Measurements from ENCODE around the gene TMEM132D. TPM values are rescaled to one million over a fixed set of nuclear protein-coding genes. Genes with fewer than 3 reads are reported as not detected.

Gene TMEM132D
- total RNA-seq, 1 donor from 2014 or later: not detected

DNA sequence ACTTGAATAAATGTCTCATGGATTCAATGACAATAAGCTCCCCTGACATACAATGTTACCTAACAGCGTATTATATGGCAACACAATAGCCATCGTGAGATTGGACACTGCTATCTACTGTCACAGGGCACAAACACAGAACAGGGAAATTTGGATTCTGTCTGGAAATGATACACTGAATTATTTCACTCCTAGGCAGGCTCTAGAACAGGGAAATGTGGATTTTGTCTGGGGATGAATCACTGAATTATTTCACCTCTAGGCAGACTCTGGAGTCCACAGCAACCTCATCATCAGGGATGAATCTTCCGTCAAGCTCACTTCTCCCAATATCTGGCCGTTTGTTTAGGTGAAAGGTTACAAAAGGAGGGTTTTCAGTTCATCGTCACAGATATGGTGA, 288.8 kb downstream of the TMEM132D start:
- ATAC-seq (no peak), DNase-seq (no peak)
- intact Hi-C loops (cut with micrococcal nuclease): no loop called here

DNA sequence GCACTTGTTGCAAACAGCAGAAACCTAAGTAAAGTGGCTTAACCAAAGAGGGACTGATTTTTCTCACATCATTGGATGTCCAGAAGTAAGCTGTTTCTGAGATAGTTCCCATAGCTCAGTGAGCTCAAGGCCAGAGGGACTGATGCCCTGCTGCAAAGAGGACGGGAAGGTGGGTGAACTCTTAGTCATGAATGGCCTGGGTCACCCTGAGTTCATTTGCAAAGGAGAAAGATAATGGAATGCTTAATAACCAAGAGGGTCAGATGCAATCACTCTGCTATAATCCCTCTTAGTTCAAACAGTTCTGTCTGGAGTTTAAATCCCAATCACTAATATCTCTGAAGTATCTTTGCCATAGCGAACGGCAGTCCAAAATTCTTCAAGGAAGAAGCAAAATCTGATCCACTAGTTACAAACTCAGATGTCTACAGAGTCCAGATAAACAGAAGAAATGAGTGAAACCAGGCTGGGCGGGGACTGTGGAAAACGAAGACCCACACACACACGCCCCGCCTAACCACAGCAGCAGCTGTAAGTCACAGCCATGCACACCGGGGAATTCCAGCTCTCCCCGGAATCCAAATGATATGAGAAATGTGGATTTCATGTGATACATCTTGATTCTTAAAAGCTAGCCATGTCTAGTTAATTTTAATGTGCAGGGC, 289.5 kb downstream of the TMEM132D start:
- ATAC-seq: no peak
- no peak for DNase-seq
- intact Hi-C loops (cut with micrococcal nuclease): no loop called here

DNA sequence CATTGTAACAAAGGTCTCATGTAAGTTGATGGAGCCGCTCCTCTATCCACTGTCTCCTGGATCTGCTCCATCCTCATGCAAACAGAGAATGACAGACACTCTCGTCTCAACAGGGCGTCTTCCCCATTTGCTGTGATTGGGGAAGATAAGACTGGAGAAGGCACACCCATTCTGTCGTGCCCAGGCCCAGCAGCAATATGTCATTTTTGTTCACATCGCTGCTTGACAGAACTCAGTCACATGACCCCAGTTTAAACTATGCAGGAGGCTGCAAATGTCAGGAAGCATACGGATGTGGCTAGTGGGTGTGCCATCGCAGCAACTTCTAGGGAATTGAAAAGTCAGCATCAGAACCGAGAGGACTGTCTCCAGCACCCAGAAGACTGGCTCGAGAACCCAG, 290.5 kb downstream of the TMEM132D start:
- intact Hi-C loops (cut with micrococcal nuclease): no loop called here
- ATAC-seq: no peak
- DNase-seq: no peak

DNA sequence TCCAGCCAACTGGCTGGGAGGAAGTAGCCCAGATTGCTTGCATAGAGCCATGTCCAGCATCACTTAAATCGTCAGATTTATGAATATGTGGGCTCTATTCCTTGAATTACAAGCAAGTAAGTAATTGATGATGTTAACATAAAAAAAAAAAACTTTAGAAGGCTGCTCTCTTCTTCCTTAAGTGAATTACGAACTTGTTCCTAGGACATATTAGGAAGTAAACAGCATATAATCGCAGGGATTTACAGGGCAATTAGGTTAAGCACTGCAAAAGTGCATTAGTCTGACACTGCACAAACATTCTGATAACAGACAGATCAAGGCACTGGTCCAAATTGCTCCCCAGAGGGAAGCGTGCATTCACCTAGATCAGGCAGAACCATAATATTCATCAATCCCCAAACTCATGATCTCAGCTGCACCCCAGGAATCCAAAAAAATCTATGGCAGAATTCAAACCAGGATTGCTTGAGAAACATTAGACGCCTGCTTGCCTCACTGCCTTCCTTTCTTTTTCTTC, 293.2 kb downstream of the TMEM132D start:
- DNase-seq (no peak), ATAC-seq (no peak)
- intact Hi-C loops (cut with micrococcal nuclease): no loop called here

DNA sequence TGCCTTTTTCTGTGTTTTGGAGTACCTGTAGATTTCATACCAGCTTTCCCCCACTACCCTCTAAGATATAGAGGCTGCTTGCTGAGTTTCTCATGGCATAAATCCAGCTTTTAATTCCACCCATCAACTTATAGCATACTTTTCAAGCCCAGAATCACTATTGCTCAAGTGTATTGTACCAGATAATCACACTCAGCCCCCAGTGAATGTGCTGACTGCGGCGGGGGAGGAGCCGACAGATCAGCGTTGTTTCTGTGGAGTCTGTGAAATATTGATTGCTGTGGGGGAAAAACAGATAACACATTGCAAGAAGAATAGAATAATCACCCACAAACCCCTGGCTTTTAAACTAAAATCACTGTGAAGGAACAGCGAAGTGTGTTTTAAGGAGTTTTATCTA, 296.1 kb downstream of the TMEM132D start:
- ATAC-seq (no peak), DNase-seq (no peak)
- intact Hi-C loops (cut with micrococcal nuclease): no loop called here

DNA sequence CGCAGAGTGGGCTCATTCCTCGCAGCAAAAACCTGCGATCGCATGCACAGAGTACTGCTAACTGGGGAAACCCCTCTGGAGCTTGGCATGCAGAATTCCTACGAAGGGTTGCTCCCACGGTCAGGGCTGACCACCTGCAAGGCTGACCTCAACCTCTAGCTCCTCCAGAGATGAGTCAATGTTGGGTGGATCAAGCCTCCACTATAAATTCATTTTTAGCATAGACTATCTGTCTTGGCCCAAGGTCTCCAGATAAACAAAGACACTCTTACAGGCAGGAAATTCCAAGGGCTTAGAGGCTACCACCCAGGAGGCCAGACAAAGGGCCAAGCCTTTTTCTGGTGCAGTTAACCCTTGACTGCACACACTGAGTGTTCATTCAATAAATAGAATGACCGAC, 296.5 kb downstream of the TMEM132D start:
- intact Hi-C loops (cut with micrococcal nuclease): no loop called here
- no peak for DNase-seq

DNA sequence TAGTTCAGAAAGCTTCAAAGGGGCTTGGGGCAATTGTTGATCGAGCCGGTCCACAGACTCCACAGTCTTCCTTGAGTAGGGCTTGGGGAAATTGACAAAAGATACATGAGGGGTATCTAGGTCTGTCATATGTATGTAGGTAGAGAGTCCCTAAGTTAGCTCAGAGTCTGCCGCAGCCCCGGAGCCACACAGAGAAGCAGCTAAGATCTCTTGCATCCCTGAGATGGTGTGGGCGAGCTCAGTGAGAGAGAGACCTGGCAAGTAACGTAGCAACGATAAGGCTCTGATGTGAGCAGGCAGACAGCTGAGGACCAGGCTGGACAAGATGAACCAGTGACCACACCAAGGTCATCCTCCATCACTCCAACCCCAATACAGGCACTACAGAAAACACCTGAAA, 297.6 kb downstream of the TMEM132D start:
- intact Hi-C loops (cut with micrococcal nuclease): no loop called here
- DNase-seq (no peak), ATAC-seq (no peak)

More for the DNA sequence above, 296.5 kb downstream of the TMEM132D start:
- ATAC-seq: no peak

DNA sequence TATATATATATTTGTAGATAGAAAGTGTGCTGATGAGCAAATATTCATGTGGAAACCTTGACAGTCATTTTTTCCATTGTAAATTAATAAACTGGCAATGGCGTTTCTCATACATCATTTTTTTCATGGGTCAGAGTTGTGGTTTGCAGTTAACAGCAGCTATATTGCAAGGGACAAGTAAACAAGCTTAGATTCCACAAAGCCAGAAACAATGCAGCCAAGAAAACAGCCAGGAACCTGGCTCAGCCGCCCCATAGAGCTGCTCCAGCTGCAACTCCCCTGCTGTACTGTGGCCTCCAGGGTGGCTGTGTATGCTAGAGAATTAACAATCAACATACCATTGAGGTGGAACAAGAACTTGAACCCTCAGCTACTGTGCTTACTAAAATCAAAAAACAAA, 298.2 kb downstream of the TMEM132D start:
- no peak for ATAC-seq
- no peak for DNase-seq
- intact Hi-C loops (cut with micrococcal nuclease): no loop called here

DNA sequence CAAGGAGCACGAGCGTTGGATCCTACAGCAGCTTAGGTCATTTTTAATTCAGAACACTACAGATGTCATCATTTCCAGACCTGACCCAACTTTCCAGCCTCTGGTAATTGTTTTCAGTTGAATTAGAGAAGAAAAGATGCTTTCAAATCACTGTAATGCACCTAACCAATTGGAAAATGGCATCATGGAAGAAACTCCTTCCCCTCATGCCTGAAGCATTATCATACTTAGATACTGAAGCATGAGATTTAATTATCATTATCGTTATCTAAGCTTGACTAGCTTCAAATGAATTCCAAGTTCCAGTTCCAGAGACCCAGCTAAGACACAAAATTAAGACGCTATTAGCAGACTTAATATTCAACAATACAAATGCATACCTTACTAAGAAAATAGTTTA, 299.3 kb downstream of the TMEM132D start:
- no peak for DNase-seq
- intact Hi-C loops (cut with micrococcal nuclease): no loop called here
- no peak for ATAC-seq

DNA sequence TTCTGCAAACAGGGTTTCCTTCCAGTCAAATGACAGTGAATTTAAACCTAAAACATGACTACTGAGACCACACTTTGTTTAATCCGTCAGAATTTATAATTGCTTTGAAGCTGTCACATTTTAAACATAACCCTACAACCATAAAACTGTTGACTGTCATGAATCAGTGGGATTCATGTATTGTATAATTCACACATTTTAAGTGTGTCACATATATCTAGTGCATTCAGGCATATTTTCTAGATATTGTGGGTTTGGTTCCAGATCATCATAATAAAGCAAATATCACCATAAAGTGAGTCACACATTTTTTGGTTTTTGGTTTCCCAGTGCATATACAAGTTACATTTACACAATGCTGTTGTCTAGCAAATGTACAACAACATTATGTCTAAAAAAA, 304.4 kb downstream of the TMEM132D start:
- DNase-seq: no peak
- ATAC-seq: no peak
- intact Hi-C loops (cut with micrococcal nuclease): no loop called here

DNA sequence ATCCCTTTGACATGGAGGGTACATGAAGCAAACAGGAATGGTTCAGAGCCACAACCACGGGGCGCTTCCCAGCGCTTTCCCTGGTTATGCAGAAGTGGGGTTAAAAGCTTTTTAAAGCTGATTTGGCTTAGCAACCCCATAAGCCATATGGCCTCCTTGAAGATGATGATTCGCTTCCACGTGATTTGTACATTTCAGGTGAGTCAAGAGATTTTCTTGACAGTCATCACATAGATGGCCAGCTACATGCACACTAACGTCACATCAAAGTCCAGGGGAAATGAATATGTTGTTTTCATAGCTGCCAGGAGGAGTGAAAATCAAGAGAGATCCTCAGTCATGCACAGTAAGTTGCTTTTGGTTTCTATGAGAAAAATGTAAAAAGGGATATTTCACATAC, 309.7 kb downstream of the TMEM132D start:
- intact Hi-C loops (cut with micrococcal nuclease): no loop called here
- ATAC-seq (no peak), DNase-seq (no peak)

DNA sequence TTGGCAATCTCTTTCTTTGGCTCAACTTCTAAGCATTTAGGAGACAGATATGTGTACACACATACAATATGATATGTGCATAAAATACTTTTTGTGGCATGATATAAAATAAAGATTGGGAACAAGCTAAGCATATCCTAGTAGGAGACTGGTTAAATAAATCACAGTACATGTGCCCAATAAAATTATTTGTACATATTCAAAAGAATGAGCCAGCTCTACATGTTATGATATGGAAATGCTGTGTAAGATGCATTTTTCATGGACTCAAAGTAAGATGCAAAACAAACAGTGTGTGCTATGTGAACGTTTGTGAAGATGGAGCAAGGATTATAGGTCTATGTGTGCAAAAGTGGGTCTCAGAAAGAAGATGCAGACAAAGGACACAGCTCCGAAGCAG, 311.4 kb downstream of the TMEM132D start:
- no peak for DNase-seq

DNA sequence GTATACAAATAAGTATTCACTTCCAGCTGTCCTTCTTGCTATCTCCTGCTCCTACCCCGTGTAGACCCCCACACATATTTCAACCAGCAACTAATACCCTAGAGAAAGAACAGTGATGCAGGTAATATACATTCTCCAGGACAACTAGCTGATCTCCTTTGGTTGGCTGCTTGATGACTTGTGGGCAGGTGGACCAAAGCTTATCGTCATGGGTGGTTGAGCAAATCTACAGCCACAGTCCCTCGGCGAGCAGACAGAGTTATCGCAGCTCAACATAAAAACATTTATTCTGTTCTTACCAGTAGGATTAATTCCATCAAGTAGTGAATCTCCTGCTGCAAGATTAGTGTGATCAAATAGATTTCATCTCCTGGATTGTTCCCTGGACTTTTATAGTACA, 314.3 kb downstream of the TMEM132D start:
- ATAC-seq (no peak), DNase-seq (no peak)
- intact Hi-C loops (cut with micrococcal nuclease): no loop called here

More for the DNA sequence above, 311.4 kb downstream of the TMEM132D start:
- intact Hi-C loops (cut with micrococcal nuclease): no loop called here
- ATAC-seq: no peak

DNA sequence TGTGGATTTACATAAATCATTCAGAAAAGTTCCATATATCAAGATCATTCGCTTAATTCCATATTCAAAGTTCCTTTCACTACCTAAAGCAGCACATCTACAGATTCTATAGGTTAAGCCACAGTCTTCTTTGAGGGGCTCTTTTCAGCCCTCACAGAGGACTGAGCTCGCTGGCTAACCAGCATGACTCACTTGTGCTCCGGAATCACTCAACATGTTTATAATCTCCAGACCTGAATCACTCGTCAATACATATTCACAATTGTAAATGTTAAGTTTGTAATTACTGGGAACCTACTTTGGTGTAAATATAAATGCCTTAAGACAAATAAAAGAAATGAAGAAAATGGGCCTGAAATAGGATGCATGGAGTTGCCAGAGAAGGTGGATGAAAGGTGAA, 315.7 kb downstream of the TMEM132D start:
- DNase-seq: no peak
- ATAC-seq: no peak
- intact Hi-C loops (cut with micrococcal nuclease): no loop called here

DNA sequence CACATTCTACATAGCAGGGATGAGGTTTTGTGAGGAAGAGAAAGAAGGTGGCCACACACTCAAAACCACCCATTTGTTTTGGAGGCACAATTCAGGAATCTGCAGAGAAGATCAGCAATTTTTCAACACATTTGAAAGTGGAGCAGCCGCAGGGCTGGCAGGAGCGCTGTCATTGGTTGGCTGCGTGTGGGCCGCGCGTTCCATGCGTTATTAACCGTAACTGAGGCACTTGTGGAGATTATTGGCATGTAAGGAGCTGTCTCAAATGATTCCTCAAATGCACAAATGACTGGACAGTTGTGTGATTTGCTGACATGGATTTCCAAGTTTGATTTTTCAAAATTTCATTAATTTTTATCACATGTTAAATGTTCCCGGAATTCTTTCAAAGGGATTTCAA, 318.5 kb downstream of the TMEM132D start:
- intact Hi-C loops (cut with micrococcal nuclease): no loop called here
- no peak for ATAC-seq
- DNase-seq: no peak

DNA sequence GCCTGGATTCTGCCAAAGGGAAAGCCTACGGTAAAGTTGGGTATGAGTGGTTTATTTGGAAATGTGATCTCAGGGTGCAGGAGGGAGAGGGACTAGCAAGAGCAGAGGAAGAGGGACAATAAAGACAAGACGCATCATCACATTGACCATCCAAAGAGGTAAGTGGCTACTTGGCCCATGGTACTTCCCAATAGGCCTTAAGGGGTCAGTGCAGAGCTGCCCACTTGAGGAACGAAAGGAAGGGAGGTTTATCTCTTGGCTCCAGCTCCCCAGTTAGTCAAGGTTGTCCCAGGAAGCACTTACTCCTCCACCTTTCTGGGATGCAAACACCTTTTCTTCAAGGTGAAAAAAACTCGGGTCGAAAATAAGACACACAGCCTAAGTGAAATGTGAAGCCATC, 323.9 kb downstream of the TMEM132D start:
- no peak for ATAC-seq
- intact Hi-C loops (cut with micrococcal nuclease): no loop called here
- no peak for DNase-seq

DNA sequence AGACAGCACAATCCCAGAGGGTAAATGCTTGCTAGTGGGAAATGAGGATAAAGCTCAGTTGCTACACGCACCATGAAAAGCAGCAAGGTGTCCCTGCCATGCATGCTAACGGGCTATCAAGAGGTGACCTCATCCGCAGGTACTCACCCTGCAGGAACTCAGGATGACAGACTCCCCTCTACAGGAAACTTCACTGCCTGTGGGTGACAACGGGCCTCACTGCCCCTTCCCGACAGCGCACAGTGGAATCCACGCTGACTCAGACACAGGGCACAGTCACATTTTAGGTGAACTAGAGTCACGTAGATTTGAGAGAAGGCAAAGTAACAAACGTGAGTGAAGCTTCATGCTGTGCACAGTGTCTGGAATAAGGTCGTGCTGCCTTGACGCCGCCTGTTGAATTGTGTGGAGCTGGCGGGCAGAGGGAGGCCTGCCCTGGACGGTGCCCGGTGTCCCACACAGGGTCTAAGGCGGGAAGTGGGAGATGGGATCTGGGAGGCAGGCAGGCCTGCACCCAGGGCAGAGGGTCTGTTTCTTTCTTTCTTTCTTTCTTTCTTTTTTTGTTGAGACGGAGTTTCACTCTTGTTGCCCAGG, 331.8 kb downstream of the TMEM132D start:
- no peak for ATAC-seq
- intact Hi-C loops (cut with micrococcal nuclease): no loop called here
- no peak for DNase-seq

DNA sequence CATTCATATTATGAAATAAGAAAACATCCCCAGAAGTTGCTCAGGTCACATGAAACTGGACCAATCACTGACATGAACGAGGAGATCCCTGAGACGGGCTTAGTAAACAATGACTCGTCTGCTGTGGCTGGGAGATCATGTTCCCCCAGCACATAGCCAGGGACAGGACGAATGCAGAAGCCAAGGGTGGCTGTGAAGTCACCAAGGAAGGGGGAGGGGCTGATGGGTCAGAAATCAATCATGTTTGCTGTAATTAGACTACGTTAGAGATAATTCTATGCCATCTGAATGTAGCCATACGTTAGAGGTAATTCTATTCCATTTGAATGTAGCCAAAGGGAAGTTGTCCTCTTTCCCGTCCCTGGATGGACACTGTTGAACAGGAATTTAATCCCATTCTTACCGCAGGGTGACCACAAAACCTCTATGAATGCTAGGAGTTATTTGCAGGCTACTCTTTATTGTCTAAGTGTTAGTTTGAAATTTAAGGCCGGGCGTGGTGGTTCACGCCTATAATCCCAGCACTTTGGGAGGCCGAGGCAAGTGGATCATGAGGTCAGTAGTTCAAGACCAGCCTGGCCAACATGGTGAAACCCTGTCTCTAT, 332.9 kb downstream of the TMEM132D start:
- no peak for DNase-seq
- intact Hi-C loops (cut with micrococcal nuclease): no loop called here
- no peak for ATAC-seq

DNA sequence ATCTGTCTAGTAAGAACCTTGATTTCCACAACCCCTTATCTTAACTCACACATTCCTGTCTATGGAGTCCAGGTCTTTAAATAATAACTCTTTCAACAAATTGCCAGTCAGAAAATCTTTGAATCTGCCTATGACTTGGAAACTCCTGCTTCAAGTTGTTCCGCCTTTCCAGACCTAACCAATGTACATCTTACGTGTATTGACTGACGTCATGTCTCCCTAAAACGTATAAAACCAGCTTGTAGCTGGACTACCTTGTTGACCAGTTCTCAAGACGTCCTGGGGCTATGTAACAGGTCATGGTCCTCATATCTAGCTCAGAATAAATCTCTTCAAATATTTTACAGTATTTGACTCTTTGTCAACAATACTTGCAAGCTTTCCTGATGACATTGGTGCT, 337.0 kb downstream of the TMEM132D start:
- intact Hi-C loops (cut with micrococcal nuclease): no loop called here
- no peak for ATAC-seq
- no peak for DNase-seq

DNA sequence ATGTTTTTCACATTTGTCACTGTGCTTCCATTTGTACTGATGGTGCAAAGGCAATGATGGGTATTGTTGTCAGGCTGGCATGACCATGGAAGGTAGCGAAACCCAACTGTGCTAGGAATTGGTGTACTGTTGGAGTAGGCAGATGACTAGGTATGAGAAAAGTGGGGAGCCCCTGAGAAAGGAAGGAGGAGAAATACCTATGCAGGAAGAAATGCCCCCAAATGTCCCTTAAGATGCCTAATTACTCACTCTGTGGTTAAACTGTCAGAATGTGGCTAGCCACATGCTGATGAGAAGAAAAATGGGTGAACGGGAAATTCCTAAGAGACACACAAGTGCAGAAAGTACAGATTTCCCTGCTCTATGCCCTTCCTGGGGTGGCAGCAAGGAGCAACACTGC, 339.1 kb downstream of the TMEM132D start:
- ATAC-seq: no peak
- no peak for DNase-seq
- intact Hi-C loops (cut with micrococcal nuclease): no loop called here

DNA sequence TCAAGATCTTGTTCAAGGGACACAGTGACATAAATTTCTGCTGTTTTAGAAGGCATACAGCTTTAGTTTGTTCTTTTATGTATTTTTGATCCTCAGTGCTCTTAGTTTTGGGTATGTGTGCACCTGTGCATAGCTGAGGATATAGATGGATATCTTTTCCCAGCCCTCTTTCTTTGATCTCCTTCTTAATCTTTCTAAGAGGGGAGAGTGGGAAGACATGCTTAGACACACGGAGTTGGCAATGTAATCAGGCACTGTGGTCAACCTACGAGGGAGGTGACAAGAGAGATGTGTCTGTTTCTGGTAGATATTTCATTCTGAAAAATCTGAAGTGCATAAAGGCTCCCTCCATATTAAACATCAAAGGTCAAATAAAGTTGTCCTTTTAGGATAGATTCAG, 340.6 kb downstream of the TMEM132D start:
- DNase-seq (no peak), ATAC-seq (no peak)
- intact Hi-C loops (cut with micrococcal nuclease): no loop called here
